ENCODE data around the gene CCL22.

The CCL22 gene

DNA sequence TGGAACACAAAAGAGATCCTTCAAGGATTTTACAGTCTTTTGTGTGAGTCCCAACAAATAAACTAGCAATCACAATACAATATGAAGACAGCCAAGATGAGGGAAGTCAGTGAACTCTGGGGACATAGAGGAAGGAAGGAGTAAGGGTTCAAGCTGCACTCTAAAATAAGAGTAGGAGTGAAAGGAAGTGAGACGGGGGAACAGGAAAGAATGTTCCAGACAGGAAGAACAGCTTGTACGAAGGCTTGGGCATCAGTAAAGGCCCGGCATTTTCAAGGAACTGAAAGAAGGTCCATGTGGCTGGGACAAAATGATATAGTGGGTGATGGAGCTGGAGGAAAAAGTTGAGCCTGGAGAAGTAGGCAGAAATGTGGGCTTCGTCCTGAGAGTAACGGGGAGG, 50.5 kb downstream of the CCL22 start:
- Histone ChIP-seq H3K27ac (ENCODE audit: low read depth in 2 of 2, low read length in 2 of 2) (no peak overlapping the region), H3K9me3 (ENCODE audit: control insufficient read depth in 2 of 2, low read length in 2 of 2) (no peaks in the 10 kb centered on the region)

DNA sequence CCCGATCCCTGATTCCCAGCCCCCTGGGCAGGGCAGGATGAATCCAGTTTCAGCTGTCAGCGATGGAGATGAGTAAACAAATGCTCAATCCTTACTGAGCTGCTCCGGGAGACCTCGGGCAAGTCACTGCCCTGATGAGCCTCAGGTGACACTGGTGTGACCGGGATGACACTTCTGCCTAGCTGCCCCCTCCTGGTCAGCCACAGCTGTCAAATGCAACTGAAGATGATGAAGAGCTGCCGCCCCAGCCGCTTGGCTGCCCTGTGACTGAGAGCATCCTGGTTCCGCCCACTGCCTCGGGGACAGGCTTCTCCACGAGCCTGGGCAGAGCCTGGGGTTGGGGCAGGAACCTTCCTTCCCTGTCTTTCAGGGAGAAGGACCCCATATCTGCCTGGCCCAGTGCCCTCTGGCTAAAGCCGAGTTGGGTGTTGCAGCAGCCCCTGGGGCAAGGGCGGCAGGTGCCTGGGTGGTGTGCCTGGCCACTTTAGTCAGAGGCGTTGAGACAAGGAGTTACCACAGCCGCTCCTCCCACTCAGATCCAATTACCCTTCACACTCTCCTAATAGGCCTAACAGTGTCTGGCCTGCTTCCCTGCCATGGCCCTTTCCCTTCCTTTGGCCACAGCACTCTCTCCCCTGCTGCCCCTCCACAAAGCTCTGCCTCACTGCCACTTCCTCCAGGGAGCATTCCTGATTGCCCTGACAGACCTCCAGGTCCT, 51.4 kb downstream of the CCL22 start:
- Histone ChIP-seq H3K9me3 (ENCODE audit: control insufficient read depth in 2 of 2, low read length in 2 of 2) (no peaks in the 10 kb centered on the region), H3K4me1 (ENCODE audit: control insufficient read depth in 2 of 2, insufficient read depth in 2 of 2, low read length in 2 of 2) (no peaks in the 10 kb centered on the region), H3K27me3 (ENCODE audit: control insufficient read depth in 2 of 2, insufficient read depth in 2 of 2, low read length in 2 of 2) (no peaks in the 10 kb centered on the region), H3K27ac (ENCODE audit: low read depth in 2 of 2, low read length in 2 of 2) (no peak overlapping the region), H3K4me3 (ENCODE audit: low read length in 2 of 2) (no peak overlapping the region), H3K9ac (ENCODE audit: low read depth in 1 of 2, low read length in 2 of 2) (no peak overlapping the region), H3K36me3 (ENCODE audit: control insufficient read depth in 2 of 2, insufficient read depth in 2 of 2, low read length in 2 of 2) (no peaks in the 10 kb centered on the region)

More for the DNA sequence above, 50.5 kb downstream of the CCL22 start:
- Histone ChIP-seq H3K4me1 (ENCODE audit: control insufficient read depth in 2 of 2, insufficient read depth in 2 of 2, low read length in 2 of 2) (no peaks in the 10 kb centered on the region), H3K36me3 (ENCODE audit: control insufficient read depth in 2 of 2, insufficient read depth in 2 of 2, low read length in 2 of 2) (no peaks in the 10 kb centered on the region), H3K4me3 (ENCODE audit: low read length in 2 of 2) (no peak overlapping the region), H3K9ac (ENCODE audit: low read depth in 1 of 2, low read length in 2 of 2) (no peak overlapping the region), H3K27me3 (ENCODE audit: control insufficient read depth in 2 of 2, insufficient read depth in 2 of 2, low read length in 2 of 2) (no peaks in the 10 kb centered on the region)

GRCh38 chr16:57411362-57411976, 52.9 kb downstream of the CCL22 start:
- Histone ChIP-seq H3K27me3 (ENCODE audit: control insufficient read depth in 2 of 2, insufficient read depth in 2 of 2, low read length in 2 of 2) (no peaks in the 10 kb centered on the region), H3K4me3 (ENCODE audit: low read length in 2 of 2) (no peak overlapping the region), H3K4me1 (ENCODE audit: control insufficient read depth in 2 of 2, insufficient read depth in 2 of 2, low read length in 2 of 2) (no peaks in the 10 kb centered on the region), H3K27ac (ENCODE audit: low read depth in 2 of 2, low read length in 2 of 2) (no peak overlapping the region), H3K9me3 (ENCODE audit: control insufficient read depth in 2 of 2, low read length in 2 of 2) (no peaks in the 10 kb centered on the region), H3K9ac (ENCODE audit: low read depth in 1 of 2, low read length in 2 of 2) (no peak overlapping the region), H3K36me3 (ENCODE audit: control insufficient read depth in 2 of 2, insufficient read depth in 2 of 2, low read length in 2 of 2) (no peaks in the 10 kb centered on the region)

DNA sequence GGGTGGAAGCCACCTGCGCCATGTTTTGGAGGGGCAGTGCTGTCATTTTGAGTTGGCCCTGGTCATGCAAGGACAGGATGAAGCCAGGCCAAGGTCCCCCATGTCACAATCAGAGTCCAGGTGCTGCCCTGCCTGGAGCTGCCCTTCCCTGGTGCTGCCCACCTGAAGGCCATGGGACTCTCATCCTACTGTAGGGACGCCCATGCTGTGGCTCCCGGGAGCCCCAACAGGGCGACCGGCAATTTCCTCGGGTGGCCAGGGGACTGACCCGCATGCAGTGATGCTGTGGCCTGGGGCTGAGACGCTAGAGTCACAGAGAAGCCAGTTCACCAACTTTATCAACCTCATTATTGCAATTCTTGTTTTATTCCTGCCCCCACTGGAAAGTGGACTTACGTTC, 54.0 kb downstream of the CCL22 start:
- H3K4me1 ChIP-seq (ENCODE audit: control insufficient read depth in 2 of 2, insufficient read depth in 2 of 2, low read length in 2 of 2): peaks cover 3 to 9% of the 10 kb centered on the region in 2 donors
- H3K27ac ChIP-seq (ENCODE audit: low read depth in 2 of 2, low read length in 2 of 2): no peak overlapping the region
- no peak overlapping the region for H3K4me3 ChIP-seq (ENCODE audit: low read length in 2 of 2)
- no peak overlapping the region for H3K9ac ChIP-seq (ENCODE audit: low read depth in 1 of 2, low read length in 2 of 2)
- H3K9me3 ChIP-seq (ENCODE audit: control insufficient read depth in 2 of 2, low read length in 2 of 2): no peaks in the 10 kb centered on the region
- H3K36me3 ChIP-seq (ENCODE audit: control insufficient read depth in 2 of 2, insufficient read depth in 2 of 2, low read length in 2 of 2): no peaks in the 10 kb centered on the region
- no peaks in the 10 kb centered on the region for H3K27me3 ChIP-seq (ENCODE audit: control insufficient read depth in 2 of 2, insufficient read depth in 2 of 2, low read length in 2 of 2)

DNA sequence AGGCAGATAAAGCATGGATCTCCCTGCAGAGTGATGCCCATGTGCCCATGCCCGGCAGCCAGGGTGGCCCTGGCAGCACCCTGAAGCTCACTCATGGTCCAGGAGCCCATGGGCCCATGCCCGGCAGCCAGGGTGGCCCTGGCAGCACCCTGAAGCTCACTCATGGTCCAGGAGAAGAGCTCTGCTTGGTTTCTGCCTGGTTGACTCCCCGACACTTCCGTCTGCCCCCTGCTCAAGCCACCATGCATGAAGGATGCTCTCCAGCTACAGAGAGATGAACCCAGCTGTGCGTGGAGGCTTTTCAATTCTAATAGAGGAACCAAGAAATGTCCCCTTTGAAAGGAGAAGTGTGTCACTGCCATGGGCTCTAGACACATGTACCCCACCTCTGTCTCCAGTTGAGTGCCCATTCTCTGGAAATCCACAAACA, 54.7 kb downstream of the CCL22 start:
- H3K4me1 ChIP-seq (ENCODE audit: control insufficient read depth in 2 of 2, insufficient read depth in 2 of 2, low read length in 2 of 2): peaks cover 3 to 12% of the 10 kb centered on the region in 2 donors

DNA sequence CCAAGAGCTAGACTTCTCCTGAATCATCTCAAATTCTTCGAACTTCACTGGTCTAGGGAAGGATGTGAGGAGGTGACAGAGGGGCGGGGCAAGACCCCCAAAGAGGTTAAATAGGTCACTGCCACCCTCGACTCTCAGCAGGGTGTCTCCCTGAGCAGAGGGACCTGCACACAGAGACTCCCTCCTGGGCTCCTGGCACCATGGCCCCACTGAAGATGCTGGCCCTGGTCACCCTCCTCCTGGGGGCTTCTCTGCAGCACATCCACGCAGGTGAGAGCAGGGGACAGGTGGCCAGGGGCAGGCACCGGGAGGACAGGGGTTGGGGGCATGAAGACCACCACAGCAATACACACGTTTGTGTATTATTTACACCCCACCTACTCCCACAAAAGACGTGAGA, 55.1 kb downstream of the CCL22 start:
- Histone ChIP-seq H3K4me1 (ENCODE audit: control insufficient read depth in 2 of 2, insufficient read depth in 2 of 2, low read length in 2 of 2) (peaks cover 3 to 12% of the 10 kb centered on the region in 2 donors), H3K9ac (ENCODE audit: low read depth in 1 of 2, low read length in 2 of 2) (no peak overlapping the region), H3K27me3 (ENCODE audit: control insufficient read depth in 2 of 2, insufficient read depth in 2 of 2, low read length in 2 of 2) (peaks cover 0 to 4% of the 10 kb centered on the region in 2 donors), H3K27ac (ENCODE audit: low read depth in 2 of 2, low read length in 2 of 2) (no peak overlapping the region), H3K9me3 (ENCODE audit: control insufficient read depth in 2 of 2, low read length in 2 of 2) (no peaks in the 10 kb centered on the region), H3K4me3 (ENCODE audit: low read length in 2 of 2) (no peak overlapping the region), H3K36me3 (ENCODE audit: control insufficient read depth in 2 of 2, insufficient read depth in 2 of 2, low read length in 2 of 2) (no peaks in the 10 kb centered on the region)

More for the DNA sequence above, 54.7 kb downstream of the CCL22 start:
- Histone ChIP-seq H3K9me3 (ENCODE audit: control insufficient read depth in 2 of 2, low read length in 2 of 2) (no peaks in the 10 kb centered on the region), H3K9ac (ENCODE audit: low read depth in 1 of 2, low read length in 2 of 2) (no peak overlapping the region), H3K27me3 (ENCODE audit: control insufficient read depth in 2 of 2, insufficient read depth in 2 of 2, low read length in 2 of 2) (peaks cover 0 to 4% of the 10 kb centered on the region in 2 donors), H3K27ac (ENCODE audit: low read depth in 2 of 2, low read length in 2 of 2) (no peak overlapping the region), H3K4me3 (ENCODE audit: low read length in 2 of 2) (no peak overlapping the region), H3K36me3 (ENCODE audit: control insufficient read depth in 2 of 2, insufficient read depth in 2 of 2, low read length in 2 of 2) (no peaks in the 10 kb centered on the region)
